IMR-90 (cell line): Measurements from ENCODE around the gene MED12L. TPM values are rescaled to one million over a fixed set of nuclear protein-coding genes. Genes with fewer than 3 reads are reported as not detected.
A peak's percentile ranks its signal among the peaks of the same experiment; 100 is the strongest.

Source experiments
- ATAC-seq: fragments of 200-7000 bp; cut with Tn5 transposase; 2 replicates; pipeline ENCODE4 v1.9.1; 2020; ENCODE audit warnings: low read depth, mild to moderate bottlenecking, moderate library complexity
- BruUV-seq: library from RNA; stranded (reverse); fragments of 400-500 nt; replicated peaks from 2 replicates; lab custom pipeline; 2021; lab: Mats Ljungman, UMichigan
- CTCF ChIA-PET: fragments of 300-600 bp; formaldehyde crosslinking; extraction: SDS; loops from one replicate; lab custom pipeline; 2021; ENCODE audit warnings: antibody characterized with exemption; lab: Yijun Ruan, JAX
- POLR2A ChIA-PET: fragments of 300-600 bp; sonication (Branson Sonifier 250); formaldehyde crosslinking; loops from one replicate; lab custom pipeline; 2022; ENCODE audit warnings: antibody characterized with exemption; ENCODE audit not compliant: unreplicated experiment; lab: Charles Lee
- DNase-seq: peaks from one replicate; pipeline ENCODE4 v3.0.0; 2013
- H2AFZ ChIP-seq: replicated peaks from 2 replicates; pipeline ENCODE3; 2013; ENCODE audit warnings: low read length, mild to moderate bottlenecking; ENCODE audit not compliant: poor library complexity
- H2AK5ac ChIP-seq: 2 replicates; pipeline ENCODE4 v1.6.1; 2013; ENCODE audit warnings: low read depth, low read length, inconsistent platforms
- H2AK9ac ChIP-seq: replicated peaks from 2 replicates; pipeline ENCODE3; 2013; ENCODE audit warnings: mild to moderate bottlenecking, low read depth, low read length, moderate library complexity; ENCODE audit not compliant: poor library complexity
- H2BK120ac ChIP-seq: 2 replicates; pipeline ENCODE4 v1.6.1; 2013; ENCODE audit warnings: low read depth, low read length, inconsistent platforms
- H2BK15ac ChIP-seq: 3 replicates; pipeline ENCODE4 v1.6.1; 2013; ENCODE audit warnings: low read depth, low read length, inconsistent platforms
- H2BK20ac ChIP-seq: 2 replicates; pipeline ENCODE4 v1.6.1; 2013; ENCODE audit warnings: low read depth, mild to moderate bottlenecking, inconsistent platforms, low read length, moderate library complexity
- H2BK5ac ChIP-seq: 2 replicates; pipeline ENCODE4 v1.6.1; 2013; ENCODE audit warnings: mild to moderate bottlenecking, low read depth, low read length, inconsistent platforms; ENCODE audit not compliant: poor library complexity, severe bottlenecking
- H3K14ac ChIP-seq: replicated peaks from 2 replicates; pipeline ENCODE4 v1.6.1; 2013; ENCODE audit warnings: low read depth, low read length, inconsistent platforms
- H3K18ac ChIP-seq: 2 replicates; pipeline ENCODE4 v1.6.1; 2013; ENCODE audit warnings: low read depth, low read length, control low read depth
- H3K23ac ChIP-seq: 2 replicates; pipeline ENCODE4 v1.6.1; 2013; ENCODE audit warnings: low read depth, low read length, inconsistent platforms
- H3K27ac ChIP-seq: 2 replicates; pipeline ENCODE4 v1.5.1; 2013; ENCODE audit warnings: mild to moderate bottlenecking, control low read depth, low read length; ENCODE audit not compliant: insufficient read depth
- H3K27me3 ChIP-seq: 2 replicates; pipeline ENCODE4 v1.6.1; 2013; ENCODE audit warnings: low read length; ENCODE audit not compliant: control insufficient read depth, insufficient read depth
- H3K36me3 ChIP-seq: 2 replicates; pipeline ENCODE4 v1.6.1; 2013; ENCODE audit warnings: low read length, mixed read lengths; ENCODE audit not compliant: control insufficient read depth, insufficient read depth
- H3K4ac ChIP-seq: 2 replicates; pipeline ENCODE4 v1.6.1; 2013; ENCODE audit warnings: low read depth, low read length, inconsistent platforms
- H3K4me1 ChIP-seq: 2 replicates; pipeline ENCODE4 v1.6.1; 2013; ENCODE audit warnings: low read length, mixed read lengths; ENCODE audit not compliant: control insufficient read depth, insufficient read depth
- H3K4me2 ChIP-seq: 2 replicates; pipeline ENCODE4 v1.6.1; 2013; ENCODE audit warnings: low read depth, mild to moderate bottlenecking, control low read depth, low read length, moderate library complexity
- H3K4me3 ChIP-seq: 2 replicates; pipeline ENCODE4 v1.5.1; 2013; ENCODE audit warnings: low read depth, mild to moderate bottlenecking, control low read depth, low read length, moderate library complexity; ENCODE audit not compliant: insufficient read depth
- H3K56ac ChIP-seq: 2 replicates; pipeline ENCODE4 v1.6.1; 2013; ENCODE audit warnings: low read length, inconsistent platforms; ENCODE audit not compliant: insufficient read depth; ENCODE audit errors: extremely low read depth
- H3K79me1 ChIP-seq, 2 experiments: 2 replicates each; pipeline ENCODE4 v1.6.1; 2013; ENCODE audit warnings: low read length in 2 of 2, inconsistent platforms in 1 of 2, low read depth in 1 of 2
- H3K9ac ChIP-seq: 2 replicates; pipeline ENCODE4 v1.6.1; 2013; ENCODE audit warnings: low read depth, low read length, control low read depth
- H3K9me1 ChIP-seq: 2 replicates; pipeline ENCODE4 v1.6.1; 2013; ENCODE audit warnings: low read length, inconsistent platforms; ENCODE audit not compliant: insufficient read depth
- H3K9me3 ChIP-seq: 2 replicates; pipeline ENCODE4 v1.6.1; 2013; ENCODE audit warnings: low read length; ENCODE audit not compliant: control insufficient read depth, insufficient read depth
- H4K20me1 ChIP-seq: 2 replicates; pipeline ENCODE4 v1.6.1; 2013; ENCODE audit warnings: low read length, inconsistent platforms; ENCODE audit not compliant: insufficient read depth
- H4K5ac ChIP-seq: 2 replicates; pipeline ENCODE4 v1.6.1; 2013; ENCODE audit warnings: mild to moderate bottlenecking, low read depth, low read length, control low read depth
- H4K8ac ChIP-seq, 2 experiments: 2 replicates each; pipeline ENCODE4 v1.6.1; 2013; ENCODE audit warnings: low read depth in 2 of 2, low read length in 2 of 2, control low read depth in 1 of 2, inconsistent platforms in 1 of 2
- H4K91ac ChIP-seq: 2 replicates; pipeline ENCODE4 v1.6.1; 2013; ENCODE audit warnings: low read depth, low read length, inconsistent platforms; ENCODE audit not compliant: insufficient read depth
- BHLHE40 ChIP-seq: fragments of 150-350 bp; IDR thresholded peaks from 2 replicates; pipeline ENCODE4 v1.6.1; 2016; ENCODE audit warnings: mild to moderate bottlenecking, low read depth, low read length
- CEBPB ChIP-seq: IDR thresholded peaks from 2 replicates; pipeline ENCODE4 v1.6.1; 2012; ENCODE audit warnings: low read depth, low read length, improper control_type of control experiment
- FOS ChIP-seq: fragments of 150-350 bp; IDR thresholded peaks from 2 replicates; pipeline ENCODE4 v1.6.1; 2016; ENCODE audit warnings: low read depth, low read length
- MAFK ChIP-seq: IDR thresholded peaks from 2 replicates; pipeline ENCODE4 v1.6.1; 2012; ENCODE audit warnings: low read depth, low read length, improper control_type of control experiment
- MXI1 ChIP-seq: IDR thresholded peaks from 2 replicates; pipeline ENCODE4 v1.6.1; 2012; ENCODE audit warnings: low read depth, mild to moderate bottlenecking, low read length, moderate library complexity, borderline replicate concordance
- NFE2L2 ChIP-seq: fragments of 150-350 bp; IDR thresholded peaks from 2 replicates; pipeline ENCODE4 v1.6.1; 2016; ENCODE audit warnings: low read depth, mild to moderate bottlenecking, low read length
- POLR2A ChIP-seq: IDR thresholded peaks from 2 replicates; pipeline ENCODE4 v1.6.1; 2012; ENCODE audit warnings: mild to moderate bottlenecking, low read depth, low read length
- RAD21 ChIP-seq: IDR thresholded peaks from 2 replicates; pipeline ENCODE4 v1.6.1; 2012; ENCODE audit warnings: low read length, improper control_type of control experiment
- RFX5 ChIP-seq: IDR thresholded peaks from 2 replicates; pipeline ENCODE4 v1.8.0; 2012; ENCODE audit warnings: low read depth, mild to moderate bottlenecking, low read length, moderate library complexity
- whole genome bisulfite sequencing, 2 experiments: methylation state at CpG; one replicate each; pipeline versions ENCODE4 v1.1.5 to v1.1.7; 2013; ENCODE audit warnings: missing lambda C conversion rate in 2 of 2; ENCODE audit not compliant: insufficient read length in 1 of 2; ENCODE audit errors: extremely low coverage in 2 of 2; 5-methylcytosine and 5-hydroxymethylcytosine counted together
- dilution Hi-C: fragments of 300-500 bp; cut with HindIII; formaldehyde crosslinking; loops from one replicate; pipeline ENCODE4 v1.14.3; 2018; ENCODE audit warnings: low sequenced_read_pairs; ENCODE audit not compliant: unreplicated experiment
- in situ Hi-C: fragments of 300-500 bp; cut with MboI; formaldehyde crosslinking; loops from 3 replicates; pipeline ENCODE4 v1.14.3; 2019; ENCODE audit warnings: low sequenced_read_pairs, inconsistent platforms, mixed read lengths
- intact Hi-C: fragments of 100-400 bp; cut with micrococcal nuclease; formaldehyde crosslinking; loops from 2 replicates; pipeline ENCODE4 v1.10.0; 2022
- polyA plus RNA-seq, 3 experiments: library from polyadenylated mRNA; depleted of rRNA; stranded (reverse); fragments of >200 nt; gene quantifications; 2 replicates each; pipeline ENCODE4 v1.2.3, GENCODE V29; 2012; ENCODE audit warnings: low replicate concordance in 1 of 3
- total RNA-seq: library from RNA; depleted of rRNA; stranded (reverse); fragments of >200 nt; gene quantifications from 2 replicates; pipeline ENCODE4 v1.2.3, GENCODE V29; 2012
- TF ChIP-seq, protein P1 (sequence below): fragments of 150-350 bp; IDR thresholded peaks from 2 replicates; pipeline ENCODE4 v1.6.1; 2017; ENCODE audit warnings: mild to moderate bottlenecking, antibody characterized with exemption, low read length, low read depth
- TF ChIP-seq, protein P2 (sequence below): fragments of 150-350 bp; IDR thresholded peaks from 2 replicates; pipeline ENCODE4 v1.6.1; 2016; ENCODE audit warnings: low read depth, mild to moderate bottlenecking, low read length, moderate library complexity, borderline replicate concordance

MED12L gene
- total and polyA plus RNA-seq, 2 of the 4 experiments (the other 2 are of a cell fraction): 0.05 to 0.18 TPM

DNA sequence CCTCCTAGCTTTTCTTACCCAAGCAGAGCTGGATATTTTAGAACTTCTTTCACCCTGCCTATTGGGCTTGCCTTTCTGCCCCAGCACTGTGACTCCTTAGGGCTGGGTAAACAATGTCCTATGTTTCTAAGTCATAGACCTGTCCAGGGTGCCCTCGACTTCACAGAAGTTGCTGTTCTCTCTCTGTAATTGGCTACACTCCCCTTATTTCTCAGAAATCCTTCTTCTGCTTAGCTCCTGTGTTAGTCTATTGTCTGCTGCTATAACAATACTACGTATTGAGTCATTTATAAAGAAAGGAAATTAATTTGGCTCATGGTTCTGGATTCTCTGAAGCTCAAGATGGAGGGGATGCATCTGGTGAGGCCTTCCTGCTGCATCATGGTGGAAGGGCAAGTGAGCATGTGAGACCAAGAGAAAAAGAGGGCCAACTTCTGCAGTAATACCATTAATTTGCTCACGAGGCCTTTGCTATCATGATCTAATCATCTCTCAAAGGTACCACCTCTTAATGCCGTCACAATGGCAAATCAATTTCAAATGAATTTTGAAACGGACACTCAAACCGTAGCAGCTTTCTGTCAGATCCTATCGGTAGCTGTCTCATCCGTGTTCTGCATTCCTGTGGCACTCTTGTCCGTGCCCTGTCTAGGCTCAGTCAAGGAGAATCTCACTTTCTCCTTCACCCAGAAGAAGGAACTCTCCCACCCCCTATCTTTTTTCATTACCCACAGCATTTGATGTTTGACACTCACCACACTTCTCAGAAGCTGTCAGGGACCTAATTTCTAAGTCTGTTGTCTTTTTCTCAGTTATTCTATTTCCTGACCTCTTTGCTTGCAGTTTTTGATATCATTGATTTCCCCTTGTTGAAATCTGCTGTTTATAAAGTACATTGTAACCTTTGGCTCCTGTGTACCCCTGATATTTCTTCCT is 139.8 kb downstream of the MED12L start:
- Histone ChIP-seq H4K20me1 (no peaks in the 10 kb centered on the region), H3K79me1 (no peaks in the 10 kb centered on the region), H3K4me2 (no peak overlapping the region), H3K36me3 (no peaks in the 10 kb centered on the region), H2AK5ac (no peak overlapping the region), H3K56ac (no peak overlapping the region), H2AK9ac (no peak overlapping the region), H3K4me1 (peaks cover 21% of the 10 kb centered on the region), H3K18ac (peak overlapping the region; percentile 91; the same call in 1 of the 2 replicates), H3K23ac (no peak overlapping the region), H2BK20ac (peak overlapping the region; percentile 73), H3K4me3 (no peak overlapping the region), H2BK15ac (peak overlapping the region; percentile 59; the same call in 2 of the 3 replicates), H3K27me3 (no peaks in the 10 kb centered on the region), H4K8ac (peak overlapping the region in 1 of 2 experiments; percentile 23; a peak in 1 of 4 replicates), H3K9me1 (peaks cover 7% of the 10 kb centered on the region; the same call in 1 of the 2 replicates), H3K4ac (peak overlapping the region; percentile 69; the same call in 1 of the 2 replicates), H2BK120ac (peak overlapping the region; percentile 54; the same call in 1 of the 2 replicates), H2AFZ (no peak overlapping the region), H2BK5ac (peak overlapping the region; percentile 32), H3K9ac (no peak overlapping the region), H4K91ac (no peak overlapping the region), H3K14ac (no peak overlapping the region), H3K9me3 (peaks cover 3% of the 10 kb centered on the region), H4K5ac (no peak overlapping the region), H3K27ac (no peak overlapping the region)
- POLR2A ChIA-PET: no interaction called here
- dilution Hi-C loops: no loop called here
- ATAC-seq (no peak), DNase-seq (no peak)
- TF ChIP-seq MXI1 (no peak), MAFK (no peak), NFE2L2 (no peak), RFX5 (no peak), BHLHE40 (no peak), RAD21 (no peak), CEBPB (no peak), FOS (no peak), POLR2A (no peak)
- TF ChIP-seq, protein P1, sequence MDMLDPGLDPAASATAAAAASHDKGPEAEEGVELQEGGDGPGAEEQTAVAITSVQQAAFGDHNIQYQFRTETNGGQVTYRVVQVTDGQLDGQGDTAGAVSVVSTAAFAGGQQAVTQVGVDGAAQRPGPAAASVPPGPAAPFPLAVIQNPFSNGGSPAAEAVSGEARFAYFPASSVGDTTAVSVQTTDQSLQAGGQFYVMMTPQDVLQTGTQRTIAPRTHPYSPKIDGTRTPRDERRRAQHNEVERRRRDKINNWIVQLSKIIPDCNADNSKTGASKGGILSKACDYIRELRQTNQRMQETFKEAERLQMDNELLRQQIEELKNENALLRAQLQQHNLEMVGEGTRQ: no peak
- TF ChIP-seq, protein P2, sequence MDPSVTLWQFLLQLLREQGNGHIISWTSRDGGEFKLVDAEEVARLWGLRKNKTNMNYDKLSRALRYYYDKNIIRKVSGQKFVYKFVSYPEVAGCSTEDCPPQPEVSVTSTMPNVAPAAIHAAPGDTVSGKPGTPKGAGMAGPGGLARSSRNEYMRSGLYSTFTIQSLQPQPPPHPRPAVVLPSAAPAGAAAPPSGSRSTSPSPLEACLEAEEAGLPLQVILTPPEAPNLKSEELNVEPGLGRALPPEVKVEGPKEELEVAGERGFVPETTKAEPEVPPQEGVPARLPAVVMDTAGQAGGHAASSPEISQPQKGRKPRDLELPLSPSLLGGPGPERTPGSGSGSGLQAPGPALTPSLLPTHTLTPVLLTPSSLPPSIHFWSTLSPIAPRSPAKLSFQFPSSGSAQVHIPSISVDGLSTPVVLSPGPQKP: no peak
- no TSS peak for BruUV-seq
- CTCF ChIA-PET: interaction anchor here (1.0 to 1.3 kb wide), 3 partner anchors 55 to 60 kb away, joined by 3 read pairs; no protein-coding TSS in a partner anchor
- intact Hi-C loops: loop anchor here (5.0 kb wide), 2 partner anchors 212 to 692 kb away; no protein-coding TSS in a partner anchor
- in situ Hi-C loops: loop anchor here (5.0 to 10.0 kb wide), 3 partner anchors 52 to 209 kb away; partner anchors contain the start of gene P2RY14
- WGBS, 2 experiments: 93% methylated on average over 5 of the region's 9 CpGs; no CpG with 5 or more reads in 1 of the 2 experiments
